GM12864 (cell line): ENCODE data around the gene LCAT.

ENCODE experiments used
- DNase-seq: peaks from one replicate; pipeline ENCODE4 v3.0.0-alpha.2; 2011; ENCODE audit warnings: low read depth
- H3K4me3 ChIP-seq: 2 replicates; pipeline ENCODE4 v1.5.1; 2011; ENCODE audit warnings: mild to moderate bottlenecking, low read depth, low read length, control low read depth
- TF ChIP-seq, protein P1 (sequence below): IDR thresholded peaks from 2 replicates; pipeline ENCODE4 v1.5.1; 2011; ENCODE audit warnings: low read depth, mild to moderate bottlenecking, moderate library complexity, low read length, control low read depth, inconsistent platforms; ENCODE audit errors: missing control alignments

LCAT gene

DNA sequence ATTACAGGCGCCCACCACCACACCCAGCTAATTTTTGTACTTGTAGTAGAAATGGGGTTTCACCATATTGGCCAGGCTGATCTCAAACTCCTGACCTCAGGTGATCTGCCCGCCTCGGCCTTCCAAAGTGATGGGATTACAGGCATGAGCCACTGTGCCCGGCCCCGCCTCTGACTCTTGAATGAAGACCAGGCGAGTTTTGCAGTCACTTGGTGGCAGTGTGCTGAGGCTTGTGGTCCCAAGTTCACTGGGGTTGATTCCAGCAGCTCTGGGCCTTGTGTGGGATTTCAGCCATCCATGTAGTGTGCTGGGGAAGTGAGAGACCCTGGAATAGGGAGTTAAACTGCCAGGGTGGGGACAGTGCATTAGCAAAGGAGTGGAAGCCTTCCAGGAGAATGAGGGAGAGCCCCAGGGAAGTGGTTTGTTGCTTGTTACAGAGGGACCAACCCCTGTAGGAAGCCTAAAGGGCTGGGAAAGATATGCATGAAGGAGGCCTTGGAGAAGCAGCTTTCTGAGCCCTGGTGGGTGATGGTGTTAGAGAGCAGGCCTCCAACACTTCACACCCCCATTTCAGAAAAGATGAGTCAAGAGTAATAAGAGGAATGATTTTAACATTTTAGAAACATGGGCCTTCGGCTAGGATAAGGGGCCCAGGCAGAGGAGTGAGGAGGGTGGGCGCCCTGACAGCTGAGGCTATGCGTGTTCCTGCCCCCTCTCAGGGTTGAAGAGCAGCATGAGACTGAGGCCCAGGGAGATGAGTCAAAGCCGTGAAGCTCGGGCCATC, 36.3 kb downstream of the LCAT start:
- H3K4me3 ChIP-seq = no peak overlapping the region
- no peak for DNase-seq
- TF ChIP-seq, protein P1, sequence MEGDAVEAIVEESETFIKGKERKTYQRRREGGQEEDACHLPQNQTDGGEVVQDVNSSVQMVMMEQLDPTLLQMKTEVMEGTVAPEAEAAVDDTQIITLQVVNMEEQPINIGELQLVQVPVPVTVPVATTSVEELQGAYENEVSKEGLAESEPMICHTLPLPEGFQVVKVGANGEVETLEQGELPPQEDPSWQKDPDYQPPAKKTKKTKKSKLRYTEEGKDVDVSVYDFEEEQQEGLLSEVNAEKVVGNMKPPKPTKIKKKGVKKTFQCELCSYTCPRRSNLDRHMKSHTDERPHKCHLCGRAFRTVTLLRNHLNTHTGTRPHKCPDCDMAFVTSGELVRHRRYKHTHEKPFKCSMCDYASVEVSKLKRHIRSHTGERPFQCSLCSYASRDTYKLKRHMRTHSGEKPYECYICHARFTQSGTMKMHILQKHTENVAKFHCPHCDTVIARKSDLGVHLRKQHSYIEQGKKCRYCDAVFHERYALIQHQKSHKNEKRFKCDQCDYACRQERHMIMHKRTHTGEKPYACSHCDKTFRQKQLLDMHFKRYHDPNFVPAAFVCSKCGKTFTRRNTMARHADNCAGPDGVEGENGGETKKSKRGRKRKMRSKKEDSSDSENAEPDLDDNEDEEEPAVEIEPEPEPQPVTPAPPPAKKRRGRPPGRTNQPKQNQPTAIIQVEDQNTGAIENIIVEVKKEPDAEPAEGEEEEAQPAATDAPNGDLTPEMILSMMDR = no peak

DNA sequence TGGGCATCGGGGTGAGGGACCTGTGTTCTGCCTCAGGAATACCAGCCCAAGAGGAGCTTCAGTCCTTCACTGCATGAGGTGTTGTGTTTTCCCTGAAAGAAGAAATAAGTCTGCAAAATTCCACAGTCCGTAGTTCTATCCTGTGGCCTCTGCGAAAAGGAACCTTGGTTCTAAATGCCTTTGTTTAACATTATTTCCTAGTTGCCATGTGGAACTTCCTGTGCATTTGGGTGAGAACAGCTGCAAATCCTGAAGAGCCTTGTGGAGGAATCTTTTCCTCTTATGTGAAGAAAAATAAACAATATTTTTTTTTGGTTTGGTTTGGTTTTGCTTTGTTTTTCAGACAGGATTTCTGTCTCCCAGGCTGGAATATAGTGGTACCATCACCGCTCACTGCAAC, 41.1 kb downstream of the LCAT start:
- H3K4me3 ChIP-seq = no peak overlapping the region
- TF ChIP-seq, protein P1 = no peak
- no peak for DNase-seq

DNA sequence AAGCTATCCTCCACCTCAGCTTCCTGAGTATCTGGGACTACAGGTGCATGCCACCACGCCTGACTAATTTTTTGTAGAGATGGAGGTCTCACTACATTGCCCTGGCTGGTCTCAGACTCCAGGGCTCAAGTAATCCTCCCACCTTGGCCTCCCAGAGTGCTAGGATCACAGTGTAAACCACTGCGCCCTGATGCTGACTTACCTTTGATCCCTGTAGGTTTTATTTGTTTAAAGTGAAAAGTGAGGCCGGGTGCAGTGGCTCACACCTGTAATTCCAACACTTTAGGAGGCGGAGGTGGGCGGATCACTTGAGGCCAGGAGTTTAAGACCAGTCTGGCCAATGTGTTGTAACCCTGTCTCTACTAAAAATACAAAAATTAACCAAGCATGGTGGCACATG, 42.2 kb downstream of the LCAT start:
- no peak for DNase-seq
- TF ChIP-seq, protein P1 = no peak
- H3K4me3 ChIP-seq = no peak overlapping the region

DNA sequence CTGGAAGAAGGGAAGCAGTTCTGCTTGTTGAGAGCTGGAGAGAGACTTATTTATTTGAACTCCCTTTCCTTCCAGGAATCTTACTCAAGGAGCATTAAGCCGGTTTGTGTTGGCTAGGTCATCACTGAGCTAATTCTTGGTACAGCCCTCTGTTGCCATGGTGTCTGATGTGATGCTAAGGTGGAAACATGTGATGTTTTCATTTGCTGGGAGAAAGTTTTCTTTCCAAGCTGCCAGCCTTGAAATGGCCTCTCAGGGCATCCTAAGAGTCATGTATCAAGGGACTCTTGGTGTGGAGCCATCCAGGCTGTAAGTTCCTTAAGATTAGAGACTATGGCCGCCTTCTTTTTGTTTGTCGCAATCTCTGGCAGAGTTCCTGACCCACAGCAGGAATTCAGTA, 46.7 kb downstream of the LCAT start:
- no peak for DNase-seq
- TF ChIP-seq, protein P1 = no peak
- no peak overlapping the region for H3K4me3 ChIP-seq

DNA sequence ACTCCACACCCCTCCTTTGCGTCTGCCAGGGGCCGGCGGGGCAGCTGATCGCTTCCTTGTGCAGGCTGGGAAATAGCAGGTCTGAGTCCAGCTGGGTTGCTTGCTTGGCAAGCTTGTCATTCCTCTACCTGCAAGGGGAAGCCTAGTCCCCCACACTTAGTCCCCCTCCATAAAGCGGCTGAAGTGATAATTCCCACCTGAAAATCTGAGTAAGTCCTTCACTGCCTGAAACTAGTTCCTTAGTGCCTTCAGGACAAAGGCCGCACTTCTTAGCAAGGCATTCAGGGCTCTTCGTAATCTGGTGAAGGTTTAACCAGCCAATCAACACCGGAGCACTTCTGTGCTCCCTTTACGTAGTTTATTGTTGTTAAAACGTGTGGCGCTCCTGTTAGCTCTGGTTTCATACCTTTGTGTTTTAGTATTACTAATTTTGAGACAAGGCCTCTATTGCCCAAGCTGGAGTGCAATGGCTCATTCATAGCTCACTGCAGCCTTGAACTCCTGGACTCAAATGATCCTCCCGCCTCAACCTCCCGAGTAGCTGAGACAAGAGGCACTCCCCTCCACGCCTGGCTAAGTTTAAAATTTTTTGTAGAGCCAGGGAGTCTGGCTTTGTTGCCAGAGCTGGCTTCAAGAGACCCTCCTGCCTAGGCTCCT, 50.0 kb downstream of the LCAT start:
- H3K4me3 ChIP-seq = peak overlapping the region; percentile 86
- DNase-seq = no peak
- TF ChIP-seq, protein P1 = no peak

DNA sequence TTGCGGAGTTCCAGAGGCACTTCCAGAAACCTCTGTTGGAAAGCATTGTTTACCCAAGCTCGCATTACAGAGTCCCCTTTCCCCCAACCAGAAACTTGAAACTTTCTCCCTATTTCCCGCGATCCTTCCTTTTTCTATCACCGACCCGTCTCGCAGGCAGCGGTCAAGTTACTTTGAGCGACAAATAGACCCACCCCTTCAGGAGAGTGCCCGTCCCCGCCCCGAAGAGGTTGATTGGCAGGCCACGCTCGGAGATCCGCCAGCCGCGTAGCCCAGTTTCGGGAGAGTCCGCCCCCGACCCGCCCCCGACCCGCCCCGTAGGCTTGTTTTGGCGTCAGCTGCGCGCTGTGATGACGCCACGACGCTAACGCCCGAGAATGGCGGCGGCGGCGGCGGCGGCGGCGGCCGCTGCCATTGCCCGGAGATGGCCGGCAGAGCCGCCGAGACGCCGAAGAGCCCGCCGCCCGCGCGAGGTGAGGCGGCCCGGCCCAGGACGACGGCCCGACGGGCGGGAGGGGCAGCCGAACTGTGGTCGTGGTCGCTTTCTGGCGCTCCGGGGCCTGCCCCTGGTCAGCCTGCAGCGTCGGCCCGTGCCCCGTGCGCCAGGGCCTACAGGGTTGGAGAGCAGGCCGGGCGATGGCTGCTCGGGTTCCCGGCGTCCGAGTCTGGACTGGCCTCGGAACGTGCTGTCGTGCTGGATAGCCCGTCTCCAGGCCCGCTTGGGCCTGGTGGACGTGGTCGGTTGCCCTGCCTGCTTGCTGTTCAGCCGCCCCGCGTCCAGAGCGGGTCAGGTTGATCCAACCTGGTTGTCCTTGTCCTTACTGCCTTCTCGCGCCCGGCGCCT, 50.8 kb downstream of the LCAT start, which contains the start of gene PSKH1:
Gene PSKH1, plus strand, starts transcription at position 356 of the 844 bp plus-strand sequence. CDS start 15,496 bp downstream, outside the sequence.
- DNase-seq = peak; percentile 70
- TF ChIP-seq, protein P1 = no peak
- peak within 1 kb of the TSS; percentile 86 for H3K4me3 ChIP-seq
